HG03135 (cell line): ENCODE results near the gene PODN.

Experiments used
- ATAC-seq: cut with Tn5 transposase; IDR thresholded peaks from one replicate; pipeline ENCODE4 v1.9.1; 2021; ENCODE audit warnings: mild to moderate bottlenecking, moderate library complexity; ENCODE audit not compliant: unreplicated experiment

Gene PODN

GRCh38 chr1:53128401-53128800 lies 66.4 kb downstream of the PODN start:
- ATAC-seq: no peak

DNA sequence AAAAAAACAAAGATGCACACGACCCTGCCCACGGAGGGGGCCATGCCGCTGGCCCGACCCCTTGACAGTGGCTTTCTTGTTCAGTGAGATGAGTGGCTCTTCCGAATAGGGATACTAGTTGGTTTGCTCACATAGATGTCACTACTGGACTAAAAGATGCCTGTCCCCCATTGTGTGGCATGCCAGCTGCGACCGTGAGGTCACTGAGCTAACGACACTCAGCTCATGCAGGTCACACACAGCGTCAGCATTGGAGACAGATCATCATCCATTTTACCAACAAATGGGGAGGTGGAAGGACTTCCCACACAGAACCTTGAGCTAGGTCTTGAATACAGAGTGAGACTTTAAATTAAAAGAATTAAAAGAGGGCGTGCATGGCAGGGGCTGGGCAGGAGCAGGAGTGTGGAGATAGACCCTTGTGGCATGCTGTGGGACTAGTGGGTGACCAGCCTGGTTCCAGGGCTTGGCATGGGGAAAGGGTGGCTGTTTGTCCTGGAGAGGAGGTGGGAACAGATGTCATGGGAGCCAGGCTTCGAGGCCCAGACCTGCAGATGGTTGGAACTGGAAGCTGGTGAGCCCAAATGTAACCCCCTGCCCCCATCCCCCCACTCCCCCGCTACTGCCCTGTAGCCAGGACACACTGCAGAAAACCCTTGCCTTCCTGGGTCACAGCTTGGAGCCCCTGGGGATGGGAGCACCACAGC lies 68.0 kb downstream of the PODN start:
- ATAC-seq: no peak

- no peak for ATAC-seq
Observed at GRCh38 chr1:53130598-53130877, 68.5 kb downstream of the PODN start.

DNA sequence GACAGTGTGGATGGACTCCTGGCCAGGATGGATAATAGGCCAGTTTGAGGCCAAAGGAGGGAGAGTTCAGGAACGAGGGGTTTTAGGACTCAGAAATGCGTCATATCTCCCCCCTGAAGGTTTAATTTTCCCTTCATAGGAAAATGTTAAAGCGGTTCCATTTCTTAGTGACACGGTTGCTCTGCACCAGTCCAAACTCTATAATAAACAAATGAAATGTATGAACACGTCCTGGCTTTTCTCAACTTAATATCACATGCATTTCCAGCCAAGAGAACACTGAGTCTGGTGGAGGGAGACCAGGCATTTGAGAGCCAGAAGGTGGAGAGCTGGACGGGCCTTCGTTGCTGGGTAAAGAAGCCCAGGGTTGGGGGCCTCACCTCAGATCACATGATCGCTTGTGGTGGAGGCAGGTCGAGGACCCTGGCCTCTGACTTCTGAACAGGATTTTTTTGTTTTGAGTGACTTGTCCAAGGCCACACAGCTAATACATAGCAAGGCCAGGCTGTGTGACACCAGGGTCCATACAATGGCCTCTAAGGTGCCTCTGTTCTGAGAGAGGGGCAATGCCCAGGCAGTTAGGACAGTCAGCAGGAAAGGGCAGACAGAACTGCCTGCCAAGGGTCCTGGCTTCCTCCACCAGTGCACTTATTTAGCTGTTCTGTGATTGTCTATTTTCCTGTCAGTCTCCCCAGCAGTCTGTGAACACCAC lies 69.0 kb downstream of the PODN start:
- no peak for ATAC-seq

DNA sequence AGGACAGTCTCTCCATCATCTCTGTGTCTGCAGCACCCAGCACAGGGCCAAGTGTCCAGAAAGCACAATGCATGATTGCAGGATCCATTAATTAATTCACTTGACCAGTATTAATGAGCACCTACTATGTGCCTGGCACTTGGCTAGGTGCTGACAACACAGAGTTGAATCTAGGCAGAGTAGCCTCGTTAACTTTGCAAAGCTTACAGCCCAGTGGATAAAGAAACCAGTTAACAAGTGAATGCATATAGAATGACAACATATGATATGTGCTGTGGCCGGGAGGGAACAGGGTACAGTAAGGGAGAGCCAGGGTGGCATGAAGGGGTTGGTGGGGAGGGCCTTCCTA lies 69.6 kb downstream of the PODN start:
- no peak for ATAC-seq

DNA sequence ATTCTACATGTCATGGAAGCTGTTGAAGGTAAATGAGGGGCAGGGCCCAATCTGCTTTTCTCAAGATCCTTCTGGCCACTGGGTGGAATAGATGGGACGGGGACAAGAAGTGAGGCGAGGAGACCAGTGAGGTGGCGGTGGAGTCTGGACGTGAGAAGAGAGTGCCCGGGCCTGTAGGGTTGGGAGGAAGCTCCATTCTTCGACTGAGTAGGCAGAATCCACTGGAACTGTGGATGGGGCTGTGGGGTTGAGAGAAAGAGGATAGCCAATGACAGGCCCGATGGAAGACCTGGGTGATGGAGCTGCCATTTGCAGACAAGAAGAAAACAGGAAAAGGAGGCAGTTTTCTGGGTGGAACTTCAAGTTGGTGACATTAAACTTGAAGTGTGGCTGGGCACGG lies 70.2 kb downstream of the PODN start:
- no peak for ATAC-seq

DNA sequence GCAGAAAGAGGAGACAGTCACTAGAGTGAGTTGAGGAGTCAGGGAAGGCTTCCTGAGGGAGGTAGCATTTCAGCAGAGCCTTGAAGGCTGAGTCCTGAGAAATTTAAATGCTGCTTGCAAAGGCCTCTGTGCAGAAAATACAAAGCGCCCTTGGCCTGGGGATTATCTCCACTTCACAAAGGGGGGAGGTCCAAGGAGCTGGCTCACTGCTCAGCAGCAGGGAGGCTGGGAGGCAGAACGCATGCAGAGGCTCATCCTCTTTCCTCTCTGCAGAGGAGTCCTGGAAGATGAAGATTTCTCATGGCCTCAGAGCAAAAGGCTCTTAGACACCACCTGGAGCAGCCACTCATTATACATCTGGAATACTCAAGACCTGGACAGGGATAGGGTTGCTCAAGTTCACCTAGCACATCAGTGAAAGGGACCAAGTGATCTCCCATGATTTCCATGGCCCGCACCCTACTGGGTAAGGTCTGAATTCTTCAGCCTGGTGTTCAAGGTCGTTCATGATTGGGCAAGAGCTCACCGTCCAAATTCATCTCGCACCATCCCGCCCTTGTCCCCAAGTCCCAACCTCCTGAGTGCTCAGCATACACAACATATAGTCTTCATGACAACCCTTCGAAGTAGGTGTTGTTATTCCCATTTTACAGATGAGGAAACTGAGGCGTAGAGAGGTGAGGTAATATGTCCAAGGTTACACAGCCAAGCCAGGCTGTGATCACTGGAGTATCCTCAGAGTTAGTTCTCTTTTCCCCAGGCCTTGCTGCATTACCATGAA lies 71.4 kb downstream of the PODN start:
- no peak for ATAC-seq

DNA sequence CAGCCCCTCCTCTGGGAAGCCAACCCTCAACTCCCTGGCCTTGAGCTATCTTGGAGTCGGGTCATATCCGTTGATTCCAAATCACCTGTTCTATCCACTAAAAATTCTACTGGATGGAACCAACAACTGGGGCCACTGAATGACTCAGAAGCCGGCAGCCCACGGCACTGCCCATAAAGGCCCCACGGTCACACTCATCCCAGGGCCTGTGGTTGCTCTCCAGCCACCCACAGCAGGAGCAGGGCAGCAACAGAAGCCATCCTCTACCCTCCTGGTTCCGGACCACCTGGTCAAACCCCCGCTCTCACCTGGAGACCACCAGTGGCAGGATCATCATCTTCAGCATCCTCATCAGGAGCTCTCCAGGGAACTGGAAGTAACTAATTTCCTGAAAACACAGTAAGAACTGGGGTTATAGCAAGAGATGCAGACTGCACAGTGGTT lies 72.1 kb downstream of the PODN start:
- no peak for ATAC-seq
